Activated naive CD8-positive, alpha-beta T cell treated with anti-CD3 and anti-CD28 coated beads, Interleukin-2, amount 50 U/mL, for 24 hours (primary cell): ENCODE data around the gene PRSS16.

Source experiments
- ATAC-seq: fragments of 150-1000 bp; cut with Tn5 transposase; one replicate; pipeline ENCODE4 v1.10.0; 2021
- DNase-seq: peaks from one replicate; pipeline ENCODE4 v3.0.0; 2021
- H3K27ac Mint-ChIP-seq: one replicate; pipeline ENCODE4 v1.8.0; 2021; ENCODE audit warnings: mild to moderate bottlenecking, mixed read lengths
- H3K27me3 Mint-ChIP-seq: one replicate; pipeline ENCODE4 v1.8.0; 2021; ENCODE audit warnings: mixed read lengths
- H3K36me3 Mint-ChIP-seq: one replicate; pipeline ENCODE4 v1.8.0; 2021; ENCODE audit warnings: low read depth, mixed read lengths
- H3K4me1 Mint-ChIP-seq: one replicate; pipeline ENCODE4 v1.8.0; 2021; ENCODE audit warnings: mixed read lengths
- H3K4me3 Mint-ChIP-seq: one replicate; pipeline ENCODE4 v1.8.0; 2021; ENCODE audit warnings: mild to moderate bottlenecking, moderate library complexity, mixed read lengths
- H3K9me3 Mint-ChIP-seq: one replicate; pipeline ENCODE4 v1.8.0; 2021; ENCODE audit warnings: mixed read lengths

Gene PRSS16

DNA sequence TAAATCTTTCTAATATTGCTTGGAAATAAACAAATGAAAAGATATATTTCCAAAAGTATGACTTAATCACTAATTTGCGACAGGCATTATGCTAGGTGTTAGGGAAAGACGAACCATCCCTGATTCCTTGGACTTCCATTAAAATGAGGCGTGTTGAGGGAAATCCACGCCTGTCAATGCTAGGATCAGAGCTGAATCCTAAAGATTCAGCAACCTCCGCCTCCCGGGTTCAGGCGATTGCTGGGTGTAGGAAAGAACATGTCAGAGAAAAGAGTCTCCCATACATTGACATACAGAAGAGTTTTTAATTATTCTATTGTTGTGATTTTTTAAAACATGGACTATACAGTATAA, 16.8 kb upstream of the PRSS16 start:
- peaks cover 6% of the 10 kb centered on the region for H3K9me3 Mint-ChIP-seq
- peaks cover 6% of the 10 kb centered on the region for H3K4me1 Mint-ChIP-seq
- H3K4me3 Mint-ChIP-seq = peak overlapping the region; percentile 49
- peaks cover 6% of the 10 kb centered on the region for H3K36me3 Mint-ChIP-seq
- ATAC-seq = no peak
- no peak for DNase-seq
- peak overlapping the region; percentile 82 for H3K27ac Mint-ChIP-seq
- H3K27me3 Mint-ChIP-seq = peaks cover 69% of the 10 kb centered on the region

DNA sequence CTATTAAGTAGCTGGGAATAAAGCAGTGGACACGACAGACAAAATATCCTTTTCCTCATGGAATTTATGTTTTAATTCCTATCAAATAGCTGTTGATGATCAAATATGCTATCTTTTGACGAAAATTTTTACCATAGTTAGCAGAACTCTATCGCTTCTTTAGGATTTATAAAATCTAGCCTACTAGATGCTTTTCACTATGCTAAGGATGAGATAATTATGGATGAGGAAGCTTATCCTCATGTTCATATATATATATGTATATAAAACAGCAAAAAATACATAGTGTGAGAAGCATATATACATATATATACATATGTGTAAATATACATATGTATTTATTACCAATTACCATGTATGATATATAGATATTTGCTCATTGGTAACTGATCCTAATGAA, 12.9 kb upstream of the PRSS16 start:
- no peak overlapping the region for H3K27ac Mint-ChIP-seq
- H3K27me3 Mint-ChIP-seq = peaks cover 76% of the 10 kb centered on the region
- no peak for ATAC-seq

DNA sequence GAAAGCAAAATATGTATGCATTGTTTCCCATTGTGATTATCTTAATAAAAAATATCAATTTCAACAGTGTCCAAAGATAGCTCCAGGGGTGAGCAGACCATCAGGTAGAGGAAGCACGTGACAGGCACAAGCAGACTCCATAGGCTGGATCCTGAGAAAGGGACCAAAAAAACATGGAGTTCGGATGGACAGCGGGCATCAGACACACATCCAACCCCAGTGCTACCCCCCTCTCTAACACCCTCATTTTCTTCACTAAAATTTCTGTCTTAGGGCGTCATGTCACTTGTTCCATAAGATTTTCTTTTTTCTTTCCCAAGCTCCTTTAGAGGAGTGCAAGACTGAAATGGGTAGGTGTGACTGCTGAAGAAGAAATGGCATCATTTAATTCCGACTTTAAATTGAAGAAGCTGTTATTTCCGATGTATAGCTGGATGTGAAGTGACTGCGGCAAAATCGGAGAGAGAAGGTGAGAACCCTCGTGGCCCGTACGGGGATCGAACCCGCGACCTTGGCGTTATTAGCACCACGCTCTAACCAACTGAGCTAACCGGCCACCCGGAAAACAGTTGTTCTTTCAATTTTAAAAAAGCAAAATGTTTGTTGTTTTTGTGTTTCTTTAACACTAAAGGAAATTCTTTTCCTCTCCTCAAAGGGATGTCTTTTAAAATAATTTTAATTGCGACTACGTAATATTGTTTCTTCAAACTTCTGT, 10.3 kb upstream of the PRSS16 start:
- Mint-ChIP-seq H3K36me3 (peaks cover 9% of the 10 kb centered on the region), H3K27me3 (peaks cover 70% of the 10 kb centered on the region), H3K27ac (peak overlapping the region; percentile 71), H3K4me1 (peaks cover 26% of the 10 kb centered on the region), H3K4me3 (peak overlapping the region; percentile 71), H3K9me3 (peaks cover 25% of the 10 kb centered on the region)
- DNase-seq (peak; percentile 71), ATAC-seq (peak; percentile 98)

More for the DNA sequence above, 12.9 kb upstream of the PRSS16 start:
- H3K4me3 Mint-ChIP-seq = peak overlapping the region; percentile 68
- DNase-seq = no peak
- peaks cover 15% of the 10 kb centered on the region for H3K36me3 Mint-ChIP-seq
- peaks cover 25% of the 10 kb centered on the region for H3K9me3 Mint-ChIP-seq
- H3K4me1 Mint-ChIP-seq = peaks cover 26% of the 10 kb centered on the region

DNA sequence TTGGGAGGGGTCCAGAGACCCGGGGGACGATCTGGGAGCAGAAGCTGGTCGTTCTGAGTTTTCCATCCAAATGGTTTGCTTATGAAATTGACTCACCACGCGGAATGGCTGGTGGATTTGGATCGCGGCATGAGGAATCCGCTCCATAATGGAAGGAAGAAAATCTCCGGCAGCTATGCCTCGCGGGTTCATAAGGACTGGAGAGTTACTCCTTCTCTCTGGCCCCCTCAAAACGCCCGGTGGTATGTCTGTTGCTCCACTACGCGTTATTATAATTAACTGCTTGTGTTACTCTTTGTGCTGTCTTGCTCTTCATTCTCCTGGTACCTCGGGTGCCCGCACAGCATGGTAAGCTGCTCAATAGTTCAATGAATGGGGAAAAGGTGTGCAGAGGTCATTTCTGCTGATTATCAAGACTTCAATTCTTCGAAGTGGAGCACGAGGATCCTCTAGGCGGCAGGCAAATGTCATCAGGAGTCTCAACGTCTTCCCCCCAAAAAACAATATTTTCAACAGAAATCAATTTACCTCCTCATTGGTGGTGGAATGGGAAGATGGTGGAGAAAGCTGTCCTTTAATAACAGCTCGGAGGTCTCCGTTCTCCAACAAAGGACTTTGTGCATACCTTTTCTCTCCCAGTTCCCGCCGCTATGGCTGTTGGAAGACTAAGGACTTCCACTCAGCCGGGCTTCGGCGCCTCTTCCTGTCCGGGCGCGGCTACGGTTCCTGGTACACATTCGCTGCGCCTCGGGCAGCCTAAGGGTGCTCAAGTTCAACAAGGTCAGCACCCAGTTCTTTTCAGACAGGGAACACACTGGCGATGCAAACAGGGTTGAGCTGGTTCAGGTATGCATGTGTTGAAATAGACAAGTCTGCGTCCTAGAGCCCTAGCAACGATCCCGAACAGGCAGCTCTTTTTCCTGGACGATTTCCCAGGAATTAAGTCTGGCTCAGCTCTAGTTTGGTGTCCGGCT, 9.2 kb upstream of the PRSS16 start:
- peak overlapping the region; percentile 71 for H3K4me3 Mint-ChIP-seq
- peaks cover 74% of the 10 kb centered on the region for H3K27me3 Mint-ChIP-seq
- H3K9me3 Mint-ChIP-seq = peaks cover 22% of the 10 kb centered on the region
- peaks cover 26% of the 10 kb centered on the region for H3K4me1 Mint-ChIP-seq
- peak overlapping the region; percentile 71 for H3K27ac Mint-ChIP-seq
- H3K36me3 Mint-ChIP-seq = peaks cover 8% of the 10 kb centered on the region
- DNase-seq = no peak
- ATAC-seq = no peak

DNA sequence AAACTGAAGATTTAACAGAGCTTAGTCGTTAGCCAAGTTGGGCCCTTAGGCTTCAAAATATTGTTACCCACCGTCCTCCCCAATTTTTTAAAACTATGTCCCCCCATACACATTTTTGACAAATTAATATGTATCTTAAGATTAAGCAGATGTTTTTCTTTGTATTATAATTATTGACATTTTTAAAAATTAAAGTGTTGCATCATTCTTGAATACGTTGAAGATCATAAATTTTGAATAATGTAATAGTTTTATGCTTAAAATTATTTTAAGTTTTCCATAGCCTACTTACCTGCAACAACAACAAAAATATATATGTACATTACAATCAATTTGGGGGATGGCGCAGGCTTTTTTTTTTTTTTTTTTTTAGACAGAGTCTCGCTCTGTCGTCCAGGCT, 8.2 kb upstream of the PRSS16 start:
- Mint-ChIP-seq H3K4me1 (peaks cover 26% of the 10 kb centered on the region), H3K4me3 (no peak overlapping the region), H3K27me3 (peaks cover 69% of the 10 kb centered on the region), H3K27ac (no peak overlapping the region), H3K9me3 (peaks cover 19% of the 10 kb centered on the region), H3K36me3 (peaks cover 8% of the 10 kb centered on the region)
- ATAC-seq = no peak
- DNase-seq = no peak

DNA sequence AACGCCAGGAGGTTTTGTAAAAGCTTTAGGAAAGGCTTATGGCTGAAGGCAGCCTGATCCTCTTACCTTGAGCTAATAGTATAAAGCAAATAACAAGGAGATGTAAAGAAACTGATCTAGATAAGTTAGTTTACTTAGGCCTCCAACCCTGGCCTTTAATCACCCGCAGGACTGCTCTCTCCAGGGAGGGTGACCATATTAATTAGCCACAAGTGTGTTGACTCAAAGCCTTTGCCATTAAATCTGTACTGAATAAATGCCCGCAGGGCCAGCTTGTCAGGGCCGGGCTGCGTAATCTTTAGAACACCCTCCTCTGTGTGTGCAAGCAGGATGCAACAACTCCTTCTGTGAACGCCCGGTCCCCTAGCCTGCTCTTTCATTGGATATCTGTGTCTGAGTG, 6.1 kb upstream of the PRSS16 start:
- no peak overlapping the region for H3K4me3 Mint-ChIP-seq
- ATAC-seq (no peak), DNase-seq (no peak)
- H3K4me1 Mint-ChIP-seq = peaks cover 20% of the 10 kb centered on the region
- H3K27me3 Mint-ChIP-seq = peaks cover 60% of the 10 kb centered on the region
- H3K36me3 Mint-ChIP-seq = peaks cover 8% of the 10 kb centered on the region
- peaks cover 17% of the 10 kb centered on the region for H3K9me3 Mint-ChIP-seq
- H3K27ac Mint-ChIP-seq = no peak overlapping the region

DNA sequence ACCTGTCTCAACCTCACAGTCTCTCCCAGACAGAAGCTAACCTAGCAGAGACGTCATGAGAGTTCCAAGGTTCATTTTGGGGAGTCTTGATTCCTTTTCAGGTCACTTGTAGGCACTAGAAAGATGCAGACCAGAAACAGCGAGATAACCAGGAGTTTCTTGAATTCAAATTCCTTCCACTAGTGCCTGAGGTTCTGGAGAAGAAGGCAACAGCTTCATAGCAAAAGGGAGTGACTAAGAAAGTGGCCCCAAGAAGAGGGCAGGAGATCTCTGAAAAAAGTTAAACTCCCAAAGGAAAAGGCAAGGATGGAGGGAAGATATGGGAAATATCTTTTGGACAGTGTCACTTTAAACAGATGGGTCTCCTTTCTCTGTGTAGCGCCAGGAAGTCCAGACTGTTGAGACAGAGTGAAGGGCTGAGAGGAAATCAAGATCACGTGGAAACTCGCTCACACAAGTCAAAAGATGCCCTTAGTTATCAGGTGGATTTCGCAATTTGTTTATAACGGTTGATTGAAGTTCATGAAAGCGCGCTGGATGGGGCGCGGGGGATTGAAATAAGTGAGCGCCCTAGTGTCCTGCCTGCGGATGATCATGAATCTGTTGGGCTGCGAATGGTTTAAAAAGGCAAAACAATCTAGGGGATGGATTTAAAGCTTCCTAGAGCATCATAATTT, 4.8 kb upstream of the PRSS16 start:
- DNase-seq (no peak), ATAC-seq (no peak)
- H3K4me3 Mint-ChIP-seq = no peak overlapping the region
- peaks cover 4% of the 10 kb centered on the region for H3K36me3 Mint-ChIP-seq
- peaks cover 11% of the 10 kb centered on the region for H3K4me1 Mint-ChIP-seq
- H3K9me3 Mint-ChIP-seq = peaks cover 6% of the 10 kb centered on the region
- no peak overlapping the region for H3K27ac Mint-ChIP-seq
- H3K27me3 Mint-ChIP-seq = peaks cover 47% of the 10 kb centered on the region

DNA sequence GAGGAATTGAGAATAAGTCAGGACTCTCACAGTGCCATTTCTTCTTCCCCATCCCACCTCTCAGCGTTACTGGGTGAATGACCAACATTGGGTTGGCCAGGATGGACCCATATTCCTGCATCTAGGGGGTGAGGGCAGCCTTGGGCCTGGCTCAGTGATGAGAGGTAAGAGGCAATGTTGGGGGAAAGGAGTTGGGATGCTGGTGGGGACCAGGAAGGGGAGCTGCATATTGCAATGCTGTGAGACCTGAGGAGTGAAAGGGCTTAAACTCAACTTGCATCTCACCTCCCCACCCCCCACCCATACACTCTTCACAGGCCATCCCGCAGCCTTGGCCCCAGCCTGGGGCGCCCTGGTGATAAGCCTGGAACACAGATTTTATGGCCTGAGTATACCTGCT, 1.3 kb downstream of the PRSS16 start:
- DNase-seq = no peak
- no peak for ATAC-seq
- Mint-ChIP-seq H3K27ac (no peak overlapping the region), H3K36me3 (no peaks in the 10 kb centered on the region), H3K9me3 (no peaks in the 10 kb centered on the region), H3K4me3 (no peak overlapping the region), H3K4me1 (peaks cover 4% of the 10 kb centered on the region), H3K27me3 (peaks cover 44% of the 10 kb centered on the region)

DNA sequence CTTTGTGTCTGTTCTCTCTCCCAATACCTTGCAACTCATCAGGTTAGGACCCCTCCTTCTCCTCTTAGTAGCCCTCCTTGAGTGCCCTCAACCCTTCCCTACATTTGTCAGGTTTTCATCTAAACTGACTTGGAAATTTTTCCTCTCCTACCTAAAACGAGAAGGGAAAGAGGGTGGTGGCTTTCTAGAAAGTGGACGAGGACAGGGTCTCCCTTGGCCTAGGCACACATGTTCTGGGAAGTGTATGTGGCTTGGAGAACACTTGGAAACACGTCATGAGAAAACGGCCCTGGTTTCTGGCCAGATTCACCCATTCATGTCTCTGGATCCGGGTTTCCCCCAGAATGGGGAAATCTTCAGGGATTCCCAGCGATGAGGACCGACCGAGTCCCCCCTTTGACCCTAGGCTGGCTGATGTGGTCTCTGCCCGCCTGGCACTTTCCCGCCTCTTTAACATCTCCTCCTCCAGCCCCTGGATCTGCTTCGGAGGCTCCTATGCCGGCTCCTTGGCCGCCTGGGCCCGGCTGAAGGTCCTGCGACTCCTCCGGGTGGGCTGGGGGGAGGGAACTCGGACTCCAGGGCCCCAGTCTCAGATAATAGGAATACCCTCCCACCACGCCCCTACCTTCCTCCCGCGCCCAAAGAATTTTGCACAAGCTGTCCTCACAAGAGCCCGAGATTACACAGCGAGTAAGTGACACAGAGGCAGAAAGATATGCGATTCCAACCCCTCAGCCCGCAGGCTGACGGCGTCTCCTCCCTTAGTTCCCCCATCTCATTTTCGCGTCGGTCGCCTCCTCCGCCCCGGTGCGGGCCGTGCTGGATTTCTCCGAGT, 3.0 kb downstream of the PRSS16 start:
- DNase-seq (no peak), ATAC-seq (no peak)
- no peaks in the 10 kb centered on the region for H3K36me3 Mint-ChIP-seq
- H3K9me3 Mint-ChIP-seq = no peaks in the 10 kb centered on the region
- H3K27me3 Mint-ChIP-seq = peaks cover 59% of the 10 kb centered on the region
- H3K27ac Mint-ChIP-seq = no peak overlapping the region
- peaks cover 4% of the 10 kb centered on the region for H3K4me1 Mint-ChIP-seq
- peak overlapping the region; percentile 80 for H3K4me3 Mint-ChIP-seq

DNA sequence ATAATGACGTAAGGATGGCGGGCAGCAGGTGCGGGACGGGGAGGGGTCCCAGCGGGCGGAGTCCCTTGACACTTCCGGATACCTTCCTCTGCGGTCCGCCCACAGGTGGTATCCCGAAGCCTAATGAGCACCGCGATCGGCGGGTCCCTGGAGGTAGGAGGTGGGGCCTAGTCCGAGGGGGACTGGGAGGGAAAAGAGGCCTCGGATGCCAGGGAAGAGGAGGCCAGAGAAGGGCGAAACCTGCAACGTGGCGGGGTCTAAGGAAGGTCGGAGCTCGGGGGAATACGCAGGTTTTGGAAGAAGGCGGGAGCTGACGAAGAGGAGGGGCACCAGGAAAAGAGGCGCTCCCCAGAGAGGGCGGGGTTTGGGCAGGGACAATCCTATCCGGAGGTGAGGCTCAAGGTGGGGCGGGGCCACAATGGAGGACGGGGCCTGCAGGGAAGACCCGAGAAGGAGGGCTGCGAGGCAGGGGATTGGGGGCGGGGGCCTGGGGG, 3.7 kb downstream of the PRSS16 start:
- no peaks in the 10 kb centered on the region for H3K36me3 Mint-ChIP-seq
- H3K9me3 Mint-ChIP-seq = no peaks in the 10 kb centered on the region
- H3K4me1 Mint-ChIP-seq = peaks cover 4% of the 10 kb centered on the region
- peak overlapping the region; percentile 80 for H3K4me3 Mint-ChIP-seq
- DNase-seq = peak; percentile 69
- ATAC-seq = peak; percentile 70
- H3K27ac Mint-ChIP-seq = no peak overlapping the region
- H3K27me3 Mint-ChIP-seq = peaks cover 66% of the 10 kb centered on the region

DNA sequence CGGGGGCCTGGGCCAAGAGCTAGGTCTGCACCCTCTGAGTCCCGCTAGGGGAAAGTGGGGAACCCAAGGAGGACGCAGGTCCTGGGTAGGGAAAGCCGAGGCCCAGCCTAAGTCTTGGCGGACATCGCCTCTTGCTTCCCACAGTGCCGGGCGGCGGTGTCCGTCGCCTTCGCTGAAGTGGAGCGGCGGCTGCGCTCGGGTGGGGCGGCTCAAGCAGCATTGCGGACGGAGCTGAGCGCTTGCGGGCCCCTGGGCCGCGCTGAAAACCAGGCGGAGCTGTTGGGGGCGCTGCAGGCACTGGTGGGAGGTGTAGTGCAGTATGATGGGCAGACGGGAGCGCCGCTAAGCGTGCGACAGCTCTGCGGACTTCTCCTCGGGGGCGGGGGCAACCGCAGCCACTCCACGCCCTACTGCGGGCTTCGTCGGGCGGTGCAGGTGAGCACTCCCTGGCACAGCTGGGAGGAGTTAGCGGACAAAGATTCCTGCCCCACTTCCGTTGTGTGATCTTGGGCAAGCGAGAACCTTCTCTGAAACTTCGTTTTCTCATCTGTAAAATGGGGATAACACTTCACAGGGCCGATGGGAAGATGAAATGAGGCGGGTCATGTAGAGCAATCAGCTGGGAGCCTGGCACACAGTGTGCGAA, 4.2 kb downstream of the PRSS16 start:
- Mint-ChIP-seq H3K9me3 (no peaks in the 10 kb centered on the region), H3K4me3 (peak overlapping the region; percentile 80), H3K4me1 (peaks cover 4% of the 10 kb centered on the region), H3K36me3 (no peaks in the 10 kb centered on the region), H3K27ac (no peak overlapping the region), H3K27me3 (peaks cover 69% of the 10 kb centered on the region)
- ATAC-seq (peak; percentile 92), DNase-seq (peak; percentile 70)

DNA sequence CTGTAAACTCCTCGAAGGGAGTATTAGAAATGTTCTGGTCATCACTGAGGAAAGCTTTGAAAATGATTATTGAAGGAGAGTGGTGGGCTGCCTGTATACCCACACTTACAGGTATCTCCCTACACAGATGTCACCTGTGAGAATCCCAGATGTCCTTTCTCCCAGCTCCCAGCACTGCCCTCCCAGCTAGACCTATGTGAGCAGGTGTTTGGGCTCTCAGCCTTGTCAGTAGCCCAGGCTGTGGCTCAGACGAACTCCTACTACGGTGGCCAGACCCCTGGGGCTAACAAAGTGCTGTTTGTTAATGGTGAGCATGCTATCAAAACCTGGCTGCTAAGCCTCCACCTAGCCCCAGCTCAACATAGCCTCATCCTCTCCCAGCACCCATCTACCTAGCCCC, 7.1 kb downstream of the PRSS16 start:
- no peak overlapping the region for H3K27ac Mint-ChIP-seq
- DNase-seq (no peak), ATAC-seq (no peak)
- no peaks in the 10 kb centered on the region for H3K36me3 Mint-ChIP-seq
- peaks cover 81% of the 10 kb centered on the region for H3K27me3 Mint-ChIP-seq
- H3K9me3 Mint-ChIP-seq = no peaks in the 10 kb centered on the region
- H3K4me3 Mint-ChIP-seq = no peak overlapping the region
- H3K4me1 Mint-ChIP-seq = peaks cover 4% of the 10 kb centered on the region

DNA sequence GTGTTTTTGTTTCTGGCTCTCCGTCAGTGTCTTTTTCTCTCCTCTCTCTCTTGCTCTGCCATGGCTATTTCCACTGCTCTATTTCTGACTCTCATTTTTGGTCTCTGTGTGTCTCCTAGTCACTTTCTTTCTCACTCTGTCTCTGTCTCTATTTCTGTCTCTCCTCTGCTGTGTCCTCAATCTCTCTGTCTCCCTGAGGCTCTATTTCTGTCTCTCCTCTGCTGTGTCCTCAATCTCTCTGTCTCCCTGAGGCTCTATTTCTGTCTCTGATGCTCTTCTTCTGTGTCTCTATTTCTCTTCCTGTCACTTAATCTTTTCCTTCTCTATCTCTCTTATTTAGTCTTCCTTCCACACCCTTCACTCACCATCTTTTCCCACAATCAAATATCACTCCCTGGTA, 8.4 kb downstream of the PRSS16 start:
- ATAC-seq = no peak
- no peaks in the 10 kb centered on the region for H3K9me3 Mint-ChIP-seq
- no peak for DNase-seq
- H3K36me3 Mint-ChIP-seq = no peaks in the 10 kb centered on the region
- H3K27me3 Mint-ChIP-seq = peaks cover 79% of the 10 kb centered on the region
- H3K4me1 Mint-ChIP-seq = peaks cover 4% of the 10 kb centered on the region
- no peak overlapping the region for H3K4me3 Mint-ChIP-seq
- H3K27ac Mint-ChIP-seq = no peak overlapping the region
